Activated CD8-positive, alpha-beta memory T cell treated with anti-CD3 and anti-CD28 coated beads for 36 hours (primary cell): ENCODE results near the gene UBE2G1. TPM values are rescaled to one million over a fixed set of nuclear protein-coding genes. Genes with fewer than 3 reads are reported as not detected.

Experiments
- CTCF ChIA-PET: fragments of 350-600 bp; sonication (Branson Sonifier 250); formaldehyde crosslinking; loops from one replicate; lab custom pipeline; 2021; ENCODE audit warnings: antibody characterized with exemption; lab: Charles Lee
- POLR2A ChIA-PET: fragments of 350-600 bp; sonication (Branson Sonifier 250); formaldehyde crosslinking; loops from one replicate; lab custom pipeline; 2021; ENCODE audit warnings: antibody characterized with exemption; lab: Charles Lee
- total RNA-seq, 2 experiments: library from RNA; stranded (reverse); gene quantifications; one replicate each; pipeline ENCODE4 v1.2.3, GENCODE V29; 2021

Gene UBE2G1, protein sequence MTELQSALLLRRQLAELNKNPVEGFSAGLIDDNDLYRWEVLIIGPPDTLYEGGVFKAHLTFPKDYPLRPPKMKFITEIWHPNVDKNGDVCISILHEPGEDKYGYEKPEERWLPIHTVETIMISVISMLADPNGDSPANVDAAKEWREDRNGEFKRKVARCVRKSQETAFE
- total RNA-seq, result 10 to 100 TPM; 64.1 to 69.5 TPM

DNA sequence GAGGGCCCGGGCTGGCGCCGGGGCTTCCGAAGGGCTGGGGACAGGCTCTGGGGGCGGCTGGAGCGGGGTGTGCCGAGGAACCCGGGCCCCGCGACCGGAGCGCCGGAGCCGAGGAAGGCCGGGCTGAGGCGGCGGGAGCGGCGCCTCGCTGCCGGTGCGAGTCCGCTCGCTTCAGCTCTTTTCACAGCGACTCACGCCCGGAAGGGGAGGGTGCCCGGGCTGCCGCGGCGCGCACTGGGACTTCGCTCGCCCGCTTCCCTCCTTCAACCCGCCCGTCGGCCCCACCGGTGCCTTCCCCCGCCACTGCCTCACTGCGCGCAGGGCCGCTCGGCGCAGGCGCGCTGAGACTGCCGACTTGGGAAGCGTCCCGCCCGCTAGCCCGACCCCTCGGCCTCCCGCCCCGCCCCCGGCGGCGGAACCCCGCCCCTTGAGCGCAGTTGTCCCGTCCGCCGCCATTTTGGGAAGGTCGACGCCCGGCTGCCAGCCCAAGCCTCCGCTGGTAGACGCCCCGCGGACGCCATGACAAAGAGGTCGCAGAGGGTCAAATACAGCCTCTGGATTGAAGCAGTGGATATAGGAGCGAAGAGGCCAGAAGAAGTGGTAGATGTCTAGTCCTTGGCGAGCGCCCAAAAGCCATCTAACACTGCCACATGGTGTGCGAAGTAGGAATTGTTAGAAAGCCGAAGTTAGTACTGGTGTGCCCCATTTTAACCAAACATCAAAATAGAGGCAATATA is at the start of gene UBE2G1:
Gene UBE2G1, minus strand, starts transcription at position 349 of the 737 bp plus-strand sequence. CDS start 359 bp downstream, outside the sequence.
- POLR2A ChIA-PET, result interaction anchor here (0.7 to 1.1 kb wide), 3 partner anchors 9 to 197 kb away, joined by 3 to 5 read pairs (median 4); partner anchors contain the start of gene ANKFY1
- CTCF ChIA-PET, result interaction anchor here (1.0 to 1.3 kb wide), 2 partner anchors 46 to 52 kb away, joined by 3 read pairs; no protein-coding TSS in a partner anchor

DNA sequence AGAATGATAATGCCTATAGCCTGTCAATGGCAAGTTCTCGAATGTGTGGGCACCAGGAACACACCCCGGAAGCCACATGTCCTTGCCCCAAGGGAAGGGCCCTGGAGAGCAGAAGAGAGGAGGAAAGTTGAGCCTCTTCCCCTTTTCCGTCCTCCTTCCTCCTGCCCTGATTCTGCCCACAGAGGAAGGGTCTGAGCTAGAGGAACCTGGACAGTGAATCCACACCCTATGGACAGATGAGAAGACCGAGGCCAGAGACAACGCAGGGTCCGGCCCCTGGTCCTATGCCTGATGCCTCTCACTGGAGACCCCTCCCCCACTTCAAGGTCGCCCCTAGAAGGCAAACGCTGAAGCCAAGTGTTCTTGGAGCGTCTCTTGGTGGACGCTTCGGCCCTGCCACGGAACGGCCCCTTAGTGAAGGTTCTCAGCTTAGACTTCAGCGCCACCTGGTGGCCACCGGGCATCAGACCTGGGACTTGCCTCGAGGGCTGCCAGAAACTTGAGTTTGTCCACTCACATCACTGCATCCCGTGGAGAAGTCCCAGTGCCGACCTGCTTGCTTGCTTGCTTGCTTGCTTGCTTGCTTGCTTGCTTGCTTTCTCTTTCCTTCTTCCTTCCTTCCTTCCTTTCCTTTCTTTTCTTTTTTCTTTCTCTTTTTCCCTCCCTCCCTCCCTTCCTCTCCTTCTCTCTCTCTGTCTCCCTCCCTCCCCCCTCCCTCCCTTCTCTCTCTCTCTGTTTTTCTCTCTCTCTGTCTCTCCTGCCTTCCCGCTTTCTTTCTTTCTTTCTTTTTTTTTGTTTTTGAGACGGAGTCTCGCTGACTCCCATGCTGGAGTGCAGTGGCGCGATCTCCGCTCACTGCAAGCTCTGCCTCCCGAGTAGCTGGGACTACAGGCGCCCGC is 46.7 kb upstream of the UBE2G1 start:
- POLR2A ChIA-PET, result no interaction called here
- CTCF ChIA-PET, result interaction anchor here (0.6 to 1.8 kb wide), 13 partner anchors 9 to 213 kb away, joined by 3 to 7 read pairs (median 3); no protein-coding TSS in a partner anchor

DNA sequence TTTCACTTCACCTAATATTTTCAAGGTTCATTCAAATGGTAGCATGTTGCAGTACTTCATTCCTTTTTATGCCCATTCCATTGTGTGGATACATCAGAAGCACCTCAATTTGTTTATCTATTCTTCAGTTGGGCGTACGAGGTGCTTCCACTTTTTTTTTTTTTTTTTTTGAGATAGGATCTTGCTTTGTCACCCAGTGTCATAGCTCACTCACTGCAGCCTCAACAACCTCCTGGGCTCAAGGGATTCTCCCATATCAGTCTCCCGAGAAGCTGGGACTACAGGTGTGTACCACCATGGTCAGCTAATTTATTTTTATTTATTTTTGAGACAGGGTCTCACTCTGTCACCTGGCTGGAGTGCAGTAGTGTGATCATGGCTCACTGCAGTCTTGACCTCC is 44.7 kb upstream of the UBE2G1 start:
- CTCF ChIA-PET, result interaction anchor here (1.1 to 1.7 kb wide), 4 partner anchors 10 to 202 kb away, joined by 3 to 10 read pairs (median 4); no protein-coding TSS in a partner anchor
- POLR2A ChIA-PET, result no interaction called here

DNA sequence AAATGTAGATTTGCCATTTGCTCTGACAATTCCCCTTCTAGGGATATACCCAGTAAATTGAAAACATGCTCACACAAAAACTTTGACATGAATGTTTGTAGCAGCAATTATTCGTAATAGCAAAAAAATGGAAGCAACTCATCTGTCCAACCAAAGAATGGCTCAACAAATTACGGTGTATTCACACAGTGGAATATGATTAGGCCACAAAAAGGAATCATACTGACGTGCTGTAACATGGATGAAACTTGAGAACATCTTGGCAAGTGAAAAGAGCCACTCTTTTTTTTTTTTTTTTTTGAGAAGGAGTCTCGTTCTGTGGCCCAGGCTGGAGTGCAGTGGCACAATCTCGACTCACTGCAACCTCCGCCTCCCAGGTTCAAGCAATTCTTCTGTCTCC is 43.2 kb upstream of the UBE2G1 start:
- ChIA-PET POLR2A (no interaction called here), CTCF (interaction anchor here (0.7 to 0.9 kb wide), 2 partner anchors 33 to 158 kb away, joined by 3 to 4 read pairs; no protein-coding TSS in a partner anchor)

DNA sequence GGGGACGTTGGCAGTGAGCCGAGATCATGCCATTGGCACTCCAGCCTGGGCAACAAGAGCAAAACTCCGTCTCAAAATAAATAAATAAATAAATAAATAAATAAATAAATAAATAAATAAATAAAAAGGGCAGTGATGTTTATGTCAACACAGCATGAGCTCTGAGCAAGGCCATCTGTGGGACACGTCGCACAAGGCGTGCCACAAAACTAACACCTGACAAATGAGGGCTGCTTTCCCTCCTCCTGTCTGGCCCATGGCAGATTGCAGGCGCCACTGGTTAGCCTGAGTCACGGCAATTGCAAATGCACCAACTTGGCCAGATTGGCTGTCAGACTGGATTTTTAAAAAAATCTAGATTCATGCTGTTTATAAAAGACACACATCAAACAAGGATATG is 41.4 kb upstream of the UBE2G1 start:
- CTCF ChIA-PET, result interaction anchor here (1.9 kb wide), 1 partner anchor 192 kb away, joined by 5 read pairs; no protein-coding TSS in a partner anchor
- POLR2A ChIA-PET, result no interaction called here

DNA sequence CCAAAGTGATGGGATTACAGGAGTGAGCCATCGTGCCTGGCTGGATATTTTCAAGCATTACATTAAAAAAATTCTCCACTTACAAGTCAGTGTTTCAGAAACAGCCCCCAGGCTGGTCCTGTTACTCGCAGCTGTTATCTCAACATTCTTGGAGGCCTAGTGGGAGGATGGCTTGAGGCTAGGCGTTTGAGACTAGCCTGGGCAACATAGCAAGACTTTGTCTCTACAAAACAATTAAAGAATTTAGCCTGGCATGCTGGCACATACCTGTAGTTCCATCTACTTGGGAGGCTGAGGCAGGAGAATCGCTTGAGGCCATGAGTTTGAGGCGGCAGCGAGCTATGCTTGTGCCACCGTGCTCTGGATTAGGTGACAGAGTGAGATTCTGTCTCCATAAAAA is 40.7 kb upstream of the UBE2G1 start:
- POLR2A ChIA-PET, result no interaction called here

DNA sequence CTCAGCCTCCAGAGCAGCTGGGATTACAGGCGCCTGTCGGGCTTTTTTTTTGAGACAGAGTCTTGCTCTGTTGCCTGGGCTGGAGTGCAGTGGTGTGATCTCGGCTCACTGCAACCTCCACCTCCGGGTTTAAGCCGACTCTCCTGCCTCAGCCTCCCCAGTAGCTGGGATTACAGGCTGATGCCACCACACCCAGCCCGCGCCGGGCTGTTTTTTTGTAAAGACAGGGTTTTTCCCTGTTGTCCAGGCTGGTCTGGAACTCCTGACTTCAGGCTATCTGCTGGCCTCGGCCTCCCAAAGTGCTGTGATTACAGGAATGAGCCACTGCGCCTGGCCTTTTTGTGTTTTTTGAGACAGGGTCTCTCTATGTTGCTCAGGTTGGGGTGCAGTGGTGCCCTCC is 39.9 kb upstream of the UBE2G1 start:
- CTCF ChIA-PET, result interaction anchor here (1.0 kb wide), 1 partner anchor 191 kb away, joined by 4 read pairs; no protein-coding TSS in a partner anchor
- POLR2A ChIA-PET, result no interaction called here

More for the DNA sequence above, 40.7 kb upstream of the UBE2G1 start:
- CTCF ChIA-PET, result interaction anchor here (1.9 kb wide), 1 partner anchor 192 kb away, joined by 5 read pairs; no protein-coding TSS in a partner anchor

DNA sequence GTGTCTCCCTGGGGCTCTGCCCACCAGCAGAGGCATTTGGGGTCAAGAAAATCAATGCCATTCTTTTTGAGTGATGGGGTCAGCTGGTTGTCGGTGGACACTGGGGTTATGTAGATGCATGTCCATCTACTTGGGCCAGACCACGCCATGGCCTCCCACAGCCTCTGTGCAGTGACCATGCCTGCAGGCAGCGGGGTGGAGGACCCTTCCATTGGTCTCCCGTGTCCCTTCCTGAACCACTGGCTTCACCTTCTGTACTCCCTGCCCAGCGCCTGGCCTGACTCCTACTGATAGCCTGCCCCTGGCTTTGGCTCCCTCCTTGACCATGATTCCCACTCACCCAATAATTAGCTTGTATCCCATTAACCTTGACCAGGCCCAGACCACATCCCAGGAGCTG is 39.2 kb upstream of the UBE2G1 start:
- ChIA-PET POLR2A (no interaction called here), CTCF (interaction anchor here (1.0 kb wide), 2 partner anchors 25 to 190 kb away, joined by 4 to 6 read pairs; no protein-coding TSS in a partner anchor)

DNA sequence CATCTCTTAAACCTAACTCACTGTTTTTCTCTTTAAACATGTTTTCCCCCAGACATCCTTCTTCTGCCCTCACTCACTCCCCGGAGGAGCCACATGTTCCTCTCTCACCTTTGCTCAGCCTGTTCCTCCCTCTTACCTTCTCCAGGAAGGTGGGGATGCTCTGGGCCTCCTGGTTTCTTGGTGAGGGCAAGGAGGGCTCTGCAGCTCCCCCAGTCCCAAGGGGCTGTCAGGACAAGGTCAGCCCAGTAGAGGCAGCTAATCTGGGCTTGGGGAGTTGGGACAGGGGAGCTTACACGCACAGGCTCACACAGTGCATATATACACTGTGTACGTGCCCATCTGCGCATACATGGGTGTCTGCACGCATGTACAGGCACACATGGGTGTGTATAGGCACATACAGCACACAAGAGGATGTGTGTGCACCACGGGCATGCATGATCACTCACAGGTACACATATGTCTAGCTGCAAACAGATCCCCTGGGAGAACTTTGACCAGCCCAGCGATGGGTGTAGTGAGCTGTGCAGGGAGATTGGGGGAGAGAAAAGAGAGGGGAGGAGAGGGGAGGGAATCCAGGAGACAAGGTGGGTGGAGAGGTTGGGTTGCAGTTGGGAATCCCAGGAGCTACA is 38.7 kb upstream of the UBE2G1 start:
- ChIA-PET CTCF (interaction anchor here (1.0 kb wide), 1 partner anchor 24 kb away, joined by 6 read pairs; no protein-coding TSS in a partner anchor), POLR2A (no interaction called here)

DNA sequence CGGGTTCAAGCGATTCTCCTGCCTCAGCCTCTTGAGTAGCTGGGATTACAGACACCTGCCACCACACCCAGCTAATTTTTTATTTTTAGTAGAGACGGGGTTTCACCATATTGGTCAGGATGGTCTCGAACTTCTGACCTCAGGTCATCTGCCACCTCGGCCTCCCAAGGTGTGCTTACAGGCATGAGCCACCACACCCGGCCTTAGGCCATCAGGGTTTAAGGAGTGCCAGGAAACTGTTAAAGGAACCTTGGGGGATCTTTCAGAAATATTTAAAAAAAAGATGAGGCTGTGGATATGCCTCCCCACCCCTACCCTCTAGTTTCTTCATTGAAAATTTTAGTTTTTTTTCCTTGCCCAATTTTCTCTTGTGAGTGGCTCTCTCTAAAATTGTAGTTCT is 31.4 kb upstream of the UBE2G1 start:
- CTCF ChIA-PET, result no interaction called here
- POLR2A ChIA-PET, result no interaction called here

DNA sequence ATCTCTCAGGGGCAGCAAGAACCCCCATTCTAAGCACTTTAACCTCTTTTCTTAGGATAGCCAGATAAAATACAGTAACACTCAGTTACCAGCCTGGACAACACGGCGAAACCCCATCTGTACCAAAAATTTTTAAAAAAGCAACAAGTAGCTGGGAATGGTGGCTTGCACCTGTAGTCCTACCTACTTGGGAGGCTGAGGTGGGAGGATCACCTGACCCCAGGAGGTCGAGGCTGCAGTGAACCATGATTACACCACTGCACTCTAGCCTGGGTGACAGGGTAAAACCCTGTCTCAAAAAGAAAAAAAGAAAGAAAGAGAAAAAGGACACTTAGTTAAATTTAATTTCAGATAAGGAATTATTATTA is 28.6 kb upstream of the UBE2G1 start:
- CTCF ChIA-PET, result interaction anchor here (0.7 kb wide), 1 partner anchor 20 kb away, joined by 3 read pairs; no protein-coding TSS in a partner anchor

DNA sequence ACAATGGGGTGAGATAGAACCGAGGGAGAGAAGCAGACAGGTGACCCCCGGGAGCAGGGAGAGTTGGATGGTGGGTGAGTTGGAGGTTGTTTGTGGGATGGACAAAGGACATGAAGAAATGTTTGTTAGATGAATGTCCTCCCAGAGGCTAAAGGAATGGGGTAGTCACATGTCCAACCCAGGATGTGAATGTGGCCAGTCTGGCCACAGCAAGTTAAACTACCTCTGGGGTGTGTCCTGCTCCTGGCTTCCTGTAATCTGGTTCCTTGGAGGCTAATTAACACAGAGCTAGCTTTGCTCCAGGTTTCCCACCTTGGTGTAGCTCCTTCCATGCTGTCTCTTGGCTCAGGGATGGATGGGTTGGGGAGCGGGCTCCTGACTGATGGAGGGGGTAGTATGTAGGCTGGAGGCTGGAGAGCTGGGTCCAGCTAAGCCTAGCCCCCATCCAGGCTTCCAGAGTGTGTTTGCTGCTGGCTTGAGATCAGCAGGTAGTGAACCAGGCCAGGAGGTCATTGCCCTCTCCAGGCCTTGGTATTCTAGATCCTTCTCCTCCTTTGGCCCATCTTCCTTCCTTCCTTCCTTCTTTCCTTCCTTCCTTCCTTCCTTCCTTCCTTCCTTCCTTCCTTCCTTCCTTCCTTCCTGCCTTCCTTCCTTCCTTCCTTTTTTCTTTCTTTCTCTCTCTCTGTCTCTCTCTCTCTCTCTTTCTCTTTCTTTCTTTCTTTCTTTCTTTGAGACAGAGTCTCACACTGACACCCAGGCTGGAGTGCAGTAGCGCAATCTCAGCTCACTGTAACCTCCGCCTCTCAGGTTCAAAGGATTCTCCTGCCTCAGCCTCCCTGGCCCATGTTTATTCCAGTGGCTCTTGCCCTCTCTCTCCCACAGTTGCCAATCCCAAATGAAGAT is 28.0 kb upstream of the UBE2G1 start:
- ChIA-PET POLR2A (no interaction called here), CTCF (interaction anchor here (0.7 kb wide), 1 partner anchor 19 kb away, joined by 3 read pairs; no protein-coding TSS in a partner anchor)

More for the DNA sequence above, 28.6 kb upstream of the UBE2G1 start:
- POLR2A ChIA-PET, result no interaction called here

DNA sequence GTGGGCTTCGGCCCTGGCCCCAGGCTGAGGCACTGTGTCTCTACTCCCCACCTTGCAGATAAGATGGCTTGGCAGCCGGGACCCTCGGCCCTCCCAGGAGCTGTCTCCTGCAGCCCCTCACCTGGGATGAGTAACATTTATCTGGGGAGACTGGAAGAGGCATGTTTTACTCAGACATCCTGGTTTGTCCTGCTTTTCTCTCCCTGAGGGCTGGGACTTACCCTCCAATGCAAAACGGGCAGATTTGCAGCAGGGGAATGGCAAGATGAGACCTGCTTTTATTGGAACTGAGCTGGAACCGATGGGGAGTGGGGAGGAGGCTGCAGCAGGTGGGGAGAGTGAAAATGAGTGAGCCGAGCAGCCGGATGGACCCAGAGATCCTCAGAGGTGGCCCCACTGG is 27.3 kb upstream of the UBE2G1 start:
- ChIA-PET POLR2A (no interaction called here), CTCF (no interaction called here)

DNA sequence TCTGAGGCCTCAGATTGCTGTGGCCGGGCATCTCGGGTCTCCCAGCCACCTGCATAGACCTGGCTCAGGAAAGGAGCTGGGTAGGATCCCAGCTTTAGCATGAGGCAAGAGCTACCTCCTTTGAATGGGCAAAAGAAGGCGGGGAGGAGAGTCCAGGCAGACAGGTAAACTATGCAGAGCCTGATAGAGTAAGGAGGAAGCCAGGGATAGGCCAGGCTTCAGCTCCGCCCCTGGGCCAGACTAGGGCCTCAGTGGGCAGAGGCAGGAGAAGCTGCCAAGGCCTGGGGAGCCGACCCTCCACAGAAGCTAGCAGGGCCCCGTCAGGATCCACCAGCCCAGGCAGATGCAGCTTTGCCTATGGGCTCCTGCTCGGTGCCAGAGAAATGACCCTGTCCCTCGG is 22.6 kb upstream of the UBE2G1 start:
- CTCF ChIA-PET, result no interaction called here
- POLR2A ChIA-PET, result no interaction called here

DNA sequence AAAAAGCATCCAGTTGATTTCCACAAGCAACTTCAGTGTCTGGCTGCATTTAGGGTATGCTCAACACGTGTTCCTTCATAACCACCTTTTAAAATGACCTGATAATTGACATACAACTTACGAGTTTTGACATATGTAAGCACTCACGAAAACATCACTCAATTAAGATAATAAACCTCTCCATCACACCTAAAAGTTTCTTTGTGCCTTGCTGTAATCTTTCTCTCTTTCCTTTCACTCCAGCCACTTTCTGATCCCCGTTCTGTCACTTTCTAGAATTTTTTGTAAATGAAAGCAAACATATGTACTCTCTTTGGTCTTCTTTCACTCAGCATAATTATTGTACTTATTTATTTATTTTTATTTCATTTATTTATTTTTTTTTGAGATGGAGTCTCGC is 20.7 kb upstream of the UBE2G1 start:
- CTCF ChIA-PET, result interaction anchor here (1.1 to 1.2 kb wide), 3 partner anchors 9 to 175 kb away, joined by 3 to 7 read pairs (median 4); no protein-coding TSS in a partner anchor
- POLR2A ChIA-PET, result no interaction called here

DNA sequence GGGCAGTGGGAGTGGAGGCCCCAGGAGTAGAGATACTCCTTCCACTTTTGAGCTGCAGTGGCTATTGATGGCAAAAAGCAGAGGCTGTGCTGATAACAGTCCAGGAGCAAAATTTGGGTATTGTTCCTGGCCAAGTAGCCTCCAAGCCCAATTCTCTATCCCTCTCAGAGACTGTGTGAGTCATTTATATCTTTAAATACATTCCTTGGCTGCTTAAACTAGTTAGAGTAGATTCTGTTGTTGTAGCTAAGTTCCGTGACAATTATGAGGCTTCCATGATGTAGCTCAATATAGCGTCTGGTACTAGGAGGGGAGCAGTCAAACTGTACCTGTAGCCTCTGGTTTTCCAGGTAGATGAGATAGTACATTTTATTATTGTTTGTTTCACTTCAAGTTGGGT is 19.9 kb upstream of the UBE2G1 start:
- POLR2A ChIA-PET, result no interaction called here
- CTCF ChIA-PET, result interaction anchor here (0.6 to 1.2 kb wide), 2 partner anchors 64 to 174 kb away, joined by 3 to 7 read pairs; no protein-coding TSS in a partner anchor
